ENCODE measurements around the gene ERC2. TPM values are rescaled to one million over a fixed set of nuclear protein-coding genes. Genes with fewer than 3 reads are reported as not detected.

ERC2 gene
- polyA plus RNA-seq, 3 donors = not detected

GRCh38 chr3:56364665-56365064, 103.6 kb downstream of the ERC2 start:
- H3K9me3 ChIP-seq (replicated peaks in 1 of 2; ENCODE audit: control insufficient read depth in 1 of 2, insufficient read depth in 1 of 2, low read length in 2 of 2) = no peaks in the 10 kb centered on the region
- no peak overlapping the region for H3K4me2 ChIP-seq (replicated peaks; ENCODE audit: extremely low read depth, low read length, poor library complexity, severe bottlenecking)
- intact Hi-C loops (cut with micrococcal nuclease) = no loop called here
- no peaks in the 10 kb centered on the region for H3K4me1 ChIP-seq (ENCODE audit: control insufficient read depth in 1 of 2, insufficient read depth in 2 of 2, low read length in 2 of 2)
- Mint-ChIP-seq H3K27me3 (ENCODE audit: low read depth in 3 of 3) (peaks cover 0 to 5% (median 4%) of the 10 kb centered on the region in 3 donors), H3K36me3 (no peaks in the 10 kb centered on the region), H3K4me1 (no peaks in the 10 kb centered on the region), H3K27ac (no peak overlapping the region), H3K9me3 (peaks cover 0 to 5% (median 0%) of the 10 kb centered on the region in 7 donors), H3K4me3 (no peak overlapping the region)
- H3K36me3 ChIP-seq (replicated peaks in 1 of 2; ENCODE audit: control insufficient read depth in 1 of 2, insufficient read depth in 2 of 2, low read length in 2 of 2) = no peaks in the 10 kb centered on the region
- H3K27ac ChIP-seq (ENCODE audit: low read depth in 1 of 2, low read length in 2 of 2) = no peak overlapping the region
- 100% methylated on average over 2 of the region's 3 CpGs for WGBS (ENCODE audit: insufficient coverage)
- no peak overlapping the region for H3K9ac ChIP-seq (ENCODE audit: insufficient read depth, low read length, poor library complexity, severe bottlenecking)
- H3K4me3 ChIP-seq (replicated peaks in 1 of 3; ENCODE audit: low read depth in 2 of 3, low read length in 3 of 3) = no peak overlapping the region
- no peaks in the 10 kb centered on the region for H3K79me2 ChIP-seq (ENCODE audit: insufficient read depth, low read length)
- no peaks in the 10 kb centered on the region for H3K27me3 ChIP-seq (ENCODE audit: control insufficient read depth in 2 of 2, insufficient read depth in 2 of 2, low read length in 2 of 2)
- no peak for TF ChIP-seq CTCF (IDR thresholded peaks at IDR 0.05)
- no peak overlapping the region for H2AFZ ChIP-seq (ENCODE audit: insufficient read depth, low read depth, low read length, poor library complexity, severe bottlenecking)
- H4K20me1 ChIP-seq (ENCODE audit: insufficient read depth, low read length) = no peaks in the 10 kb centered on the region
- DNase-seq = no peak

GRCh38 chr3:56363720-56364119, 104.5 kb downstream of the ERC2 start:
- Mint-ChIP-seq H3K36me3 (no peaks in the 10 kb centered on the region), H3K4me1 (no peaks in the 10 kb centered on the region)
- no peak overlapping the region for H3K4me2 ChIP-seq (replicated peaks; ENCODE audit: extremely low read depth, low read length, poor library complexity, severe bottlenecking)

More at GRCh38 chr3:56363720-56364119, 104.5 kb downstream of the ERC2 start:
- H3K4me3 Mint-ChIP-seq = no peak overlapping the region
- Histone ChIP-seq H3K9ac (ENCODE audit: insufficient read depth, low read length, poor library complexity, severe bottlenecking) (no peak overlapping the region), H3K36me3 (replicated peaks in 1 of 2; ENCODE audit: control insufficient read depth in 1 of 2, insufficient read depth in 2 of 2, low read length in 2 of 2) (no peaks in the 10 kb centered on the region), H4K20me1 (ENCODE audit: insufficient read depth, low read length) (no peaks in the 10 kb centered on the region), H3K79me2 (ENCODE audit: insufficient read depth, low read length) (no peaks in the 10 kb centered on the region), H3K27ac (ENCODE audit: low read depth in 1 of 2, low read length in 2 of 2) (no peak overlapping the region), H3K4me3 (replicated peaks in 1 of 3; ENCODE audit: low read depth in 2 of 3, low read length in 3 of 3) (no peak overlapping the region), H3K9me3 (replicated peaks in 1 of 2; ENCODE audit: control insufficient read depth in 1 of 2, insufficient read depth in 1 of 2, low read length in 2 of 2) (no peaks in the 10 kb centered on the region), H3K27me3 (ENCODE audit: control insufficient read depth in 2 of 2, insufficient read depth in 2 of 2, low read length in 2 of 2) (no peaks in the 10 kb centered on the region), H2AFZ (ENCODE audit: insufficient read depth, low read depth, low read length, poor library complexity, severe bottlenecking) (no peak overlapping the region), H3K4me1 (ENCODE audit: control insufficient read depth in 1 of 2, insufficient read depth in 2 of 2, low read length in 2 of 2) (no peaks in the 10 kb centered on the region)
- intact Hi-C loops (cut with micrococcal nuclease) = no loop called here
- WGBS (ENCODE audit: insufficient coverage) = no CpG with 5 or more reads among the region's 1 CpG
- H3K27ac Mint-ChIP-seq = no peak overlapping the region
- TF ChIP-seq CTCF (IDR thresholded peaks at IDR 0.05) = no peak
- H3K9me3 Mint-ChIP-seq = peaks cover 0 to 4% (median 0%) of the 10 kb centered on the region in 7 donors
- H3K27me3 Mint-ChIP-seq (ENCODE audit: low read depth in 3 of 3) = peaks cover 1 to 4% (median 2%) of the 10 kb centered on the region in 3 donors
- DNase-seq = no peak

Measured in CD14-positive monocyte (primary cell).